Astrocyte (in vitro differentiated cells and primary cell): ENCODE results near the gene NEIL1.

ENCODE experiments used
- EZH2 ChIP-seq: IDR thresholded peaks from 2 replicates; pipeline ENCODE4 v1.6.1; 2012; ENCODE audit warnings: mild to moderate bottlenecking, low read length, inconsistent platforms; ENCODE audit not compliant: insufficient read depth
- TF ChIP-seq, protein P1 (sequence below): IDR thresholded peaks from 2 replicates; pipeline ENCODE4 v1.5.1; 2011; ENCODE audit warnings: low read depth, mild to moderate bottlenecking, inconsistent platforms, low read length, moderate library complexity; ENCODE audit not compliant: insufficient read depth

DNA sequence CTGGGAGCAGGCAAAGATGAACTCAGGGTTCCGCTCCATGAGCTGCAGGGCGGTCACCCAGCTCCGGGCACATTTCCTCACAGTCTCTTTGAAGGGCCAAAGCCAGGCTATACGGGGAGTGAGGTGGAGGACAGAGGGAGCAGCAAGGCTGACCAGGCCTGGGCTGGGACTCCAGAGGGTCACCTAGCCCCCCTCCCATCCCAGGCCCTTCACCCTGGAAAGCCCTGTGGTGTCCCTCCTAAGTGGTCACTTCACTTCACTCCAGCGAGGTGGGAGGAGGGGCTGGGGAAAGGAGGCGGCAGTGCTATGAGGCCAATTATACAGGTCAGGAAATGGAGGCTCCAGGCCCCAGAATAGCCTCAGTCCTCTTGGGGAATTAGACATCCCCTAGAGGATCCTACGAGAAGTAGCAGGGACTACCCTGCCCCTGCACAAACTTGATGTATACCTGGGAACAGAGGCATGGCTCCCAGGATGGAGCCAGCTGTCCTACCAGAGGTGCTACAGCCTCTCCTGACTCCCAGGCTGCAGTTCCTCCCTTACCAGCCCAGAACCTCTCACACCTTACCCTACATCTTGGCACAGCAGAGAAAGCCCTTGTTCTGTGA is 15.9 kb downstream of the NEIL1 start:
- TF ChIP-seq, protein P1, sequence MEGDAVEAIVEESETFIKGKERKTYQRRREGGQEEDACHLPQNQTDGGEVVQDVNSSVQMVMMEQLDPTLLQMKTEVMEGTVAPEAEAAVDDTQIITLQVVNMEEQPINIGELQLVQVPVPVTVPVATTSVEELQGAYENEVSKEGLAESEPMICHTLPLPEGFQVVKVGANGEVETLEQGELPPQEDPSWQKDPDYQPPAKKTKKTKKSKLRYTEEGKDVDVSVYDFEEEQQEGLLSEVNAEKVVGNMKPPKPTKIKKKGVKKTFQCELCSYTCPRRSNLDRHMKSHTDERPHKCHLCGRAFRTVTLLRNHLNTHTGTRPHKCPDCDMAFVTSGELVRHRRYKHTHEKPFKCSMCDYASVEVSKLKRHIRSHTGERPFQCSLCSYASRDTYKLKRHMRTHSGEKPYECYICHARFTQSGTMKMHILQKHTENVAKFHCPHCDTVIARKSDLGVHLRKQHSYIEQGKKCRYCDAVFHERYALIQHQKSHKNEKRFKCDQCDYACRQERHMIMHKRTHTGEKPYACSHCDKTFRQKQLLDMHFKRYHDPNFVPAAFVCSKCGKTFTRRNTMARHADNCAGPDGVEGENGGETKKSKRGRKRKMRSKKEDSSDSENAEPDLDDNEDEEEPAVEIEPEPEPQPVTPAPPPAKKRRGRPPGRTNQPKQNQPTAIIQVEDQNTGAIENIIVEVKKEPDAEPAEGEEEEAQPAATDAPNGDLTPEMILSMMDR = no peak
- TF ChIP-seq EZH2 = no peak
